Ovary (tissue), 9 donors: ENCODE data around the gene NR4A1. TPM values are rescaled to one million over a fixed set of nuclear protein-coding genes. Genes with fewer than 3 reads are reported as not detected.
A peak's percentile ranks its signal among the peaks of the same experiment; 100 is the strongest.

Source experiments
- DNase-seq, 5 donors: peaks; one replicate each; pipeline ENCODE4 v3.0.0-alpha.2; 2019 to 2020
- H3K27ac ChIP-seq, 2 donors: fragments of 200-600 bp; one replicate each; pipeline versions ENCODE4 v1.5.1 to v1.8.0; 2019 to 2022
- H3K27me3 ChIP-seq: fragments of 200-600 bp; one replicate; pipeline ENCODE4 v1.8.0; 2022
- H3K36me3 ChIP-seq: fragments of 200-600 bp; sonication (generic); one replicate; pipeline ENCODE4 v1.5.1; 2019
- H3K4me1 ChIP-seq: one replicate; pipeline ENCODE4 v1.8.1; 2013; ENCODE audit warnings: mild to moderate bottlenecking, moderate library complexity; ENCODE audit not compliant: insufficient read depth
- H3K4me3 ChIP-seq: fragments of 200-600 bp; sonication (generic); one replicate; pipeline ENCODE4 v1.5.1; 2017
- H3K9me3 ChIP-seq, 2 donors: fragments of 200-600 bp in 1 of 2; sonication (generic) in 1 of 2; one replicate each; pipeline versions ENCODE4 v1.5.1 to v1.8.1; 2013 to 2019; ENCODE audit warnings: mild to moderate bottlenecking in 1 of 2, moderate library complexity in 1 of 2
- CTCF ChIP-seq, 3 donors: fragments of 450-650 bp in 2 of 3; fragments of 200-600 bp in 1 of 3; IDR thresholded peaks; one replicate each; pipeline versions ENCODE4 v1.5.1 to v1.8.0; 2016 to 2022; ENCODE audit warnings: antibody characterized with exemption in 3 of 3, mild to moderate bottlenecking in 1 of 3
- EP300 ChIP-seq: sonication (generic); formaldehyde crosslinking; IDR thresholded peaks from one replicate; pipeline ENCODE4 v1.6.1; 2017; ENCODE audit warnings: antibody characterized with exemption
- POLR2A ChIP-seq: fragments of 450-650 bp; IDR thresholded peaks from one replicate; pipeline ENCODE4 v1.6.1; 2017; ENCODE audit warnings: antibody characterized with exemption, mild to moderate bottlenecking, moderate library complexity
- WGBS, 3 donors: extraction: QIAGEN DNeasy Blood & Tissue Kit in 1 of 3; methylation state at CpG; one replicate each; pipeline versions ENCODE4 v1.1.5 to v1.1.7; 2013 to 2017; 5-methylcytosine and 5-hydroxymethylcytosine counted together
- intact Hi-C, 4 donors: fragments of 100-400 bp; cut with DNase I; formaldehyde crosslinking; loops; one replicate each; pipeline versions ENCODE4 v1.11.0 to v1.15.1; 2022 to 2023
- polyA plus RNA-seq, 2 donors: library from polyadenylated mRNA; stranded (reverse); fragments of 200-250 nt in 1 of 2; fragments of 350-450 nt in 1 of 2; fragmentation: Illumina TruSeq in 1 of 2; extraction: RNeasy Lipid Tissue Mini Kit (QIAGEN cat#74804) in 1 of 2; gene quantifications; one replicate each; pipeline ENCODE4 v1.2.3, GENCODE V29; 2013 to 2014
- total RNA-seq, 7 donors: library from RNA; depleted of rRNA in 2 of 7; stranded (reverse); fragments of >200 nt in 2 of 7; fragmentation: NEBNext Ultra II Directional in 3 of 7; extraction: Animal tissue kit (Norgen Biotek cat#: 25700) in 3 of 7; gene quantifications; one replicate each; pipeline versions ENCODE4 v1.1.0 to v1.2.4, GENCODE V29; 2016 to 2023
- donor health status: DM: no; HTN: no; CAD: no; lungs with moderate emphysema.
- donor health status: DM: no; HTN: no; CAD: no.
- donor health status: Bipolar disorder and iron deficiency.
- donor health status: DM: yes; HTN: yes; CAD: no.
- donor health status: DM: no; HTN: no; CAD: no.
- donor health status: DM: yes; HTN: yes; CAD: no.

Gene NR4A1
- total and polyA plus RNA-seq, 9 donors = 41.7 to 1,603 (median 246) TPM

- Histone ChIP-seq H3K27me3 (no peaks in the 10 kb centered on the region), H3K4me3 (no peak overlapping the region), H3K36me3 (no peaks in the 10 kb centered on the region), H3K27ac (no peak overlapping the region), H3K9me3 (no peaks in the 10 kb centered on the region), H3K4me1 (peaks cover 8% of the 10 kb centered on the region)
- 69 to 76% (median 74%) methylated on average over 9 to 12 of the region's 12 CpGs for WGBS, 3 donors
- TF ChIP-seq CTCF (IDR thresholded peaks at IDR 0.05) (no peak), EP300 (no peak), POLR2A (no peak)
- DNase-seq = peak in 1 of 5 donors; percentile 39
- intact Hi-C loops = loop anchor here in 1 of 4 donors (5.0 kb wide), 1 partner anchor 40 kb away; the partner anchor contains the start of gene ATG101
These were observed 24.0 kb upstream of the NR4A1 start for GRCh38 chr12:52027085-52027843.

- Histone ChIP-seq H3K36me3 (no peaks in the 10 kb centered on the region), H3K9me3 (no peaks in the 10 kb centered on the region), H3K27ac (no peak overlapping the region), H3K4me1 (peaks cover 6% of the 10 kb centered on the region), H3K27me3 (no peaks in the 10 kb centered on the region), H3K4me3 (no peak overlapping the region)
- 40 to 52% (median 48%) methylated on average over 4 of the region's 4 CpGs for WGBS, 3 donors
- no peak for DNase-seq
- intact Hi-C loops = loop anchor here in 1 of 4 donors (5.0 kb wide), 1 partner anchor 38 kb away; the partner anchor contains the start of gene ATG101
- TF ChIP-seq EP300 (no peak), POLR2A (no peak), CTCF (IDR thresholded peaks at IDR 0.05) (no peak)
These were observed 21.6 kb upstream of the NR4A1 start for GRCh38 chr12:52029685-52030084.

GRCh38 chr12:52032446-52032803 lies 18.8 kb upstream of the NR4A1 start:
- peak; percentile 80 to 91 (median 87) for DNase-seq
- 1 to 4% (median 1%) methylated on average over 5 of the region's 5 CpGs for WGBS, 3 donors
- peaks cover 2% of the 10 kb centered on the region for H3K4me1 ChIP-seq
- H3K36me3 ChIP-seq = no peaks in the 10 kb centered on the region
- H3K9me3 ChIP-seq = no peaks in the 10 kb centered on the region
- peak overlapping the region; percentile 81 to 91 for H3K27ac ChIP-seq
- intact Hi-C loops = loop anchor here in 1 of 4 donors (2.0 kb wide), 1 partner anchor 18 kb away; the partner anchor contains the start of gene NR4A1
- peak overlapping the region; percentile 22 for H3K4me3 ChIP-seq
- TF ChIP-seq POLR2A (no peak), CTCF (IDR thresholded peaks at IDR 0.05) (no peak), EP300 (no peak)
- H3K27me3 ChIP-seq = no peaks in the 10 kb centered on the region

- H3K27me3 ChIP-seq = no peaks in the 10 kb centered on the region
- peak overlapping the region; percentile 27 for H3K4me3 ChIP-seq
- peaks cover 2% of the 10 kb centered on the region for H3K4me1 ChIP-seq
- H3K9me3 ChIP-seq = no peaks in the 10 kb centered on the region
- WGBS, 3 donors = 0 to 1% (median 1%) methylated on average over 21 to 48 of the region's 48 CpGs
- DNase-seq = peak; percentile 97 to 99 (median 98)
- no peak for TF ChIP-seq CTCF (IDR thresholded peaks at IDR 0.05)
- TF ChIP-seq EP300 = peak; percentile 69
- TF ChIP-seq POLR2A = peak; percentile 87
- H3K27ac ChIP-seq = peak overlapping the region; percentile 88 to 91
- intact Hi-C loops = loop anchor here in 1 of 4 donors (2.0 kb wide), 1 partner anchor 18 kb away; the partner anchor contains the start of gene NR4A1
- no peaks in the 10 kb centered on the region for H3K36me3 ChIP-seq
These were observed 18.3 kb upstream of the NR4A1 start for GRCh38 chr12:52032804-52033445.
